T-helper 1 cell treated with Interleukin-12 subunit alpha and Interleukin-12 subunit beta and Interleukin-4 antibody, amounts not matched to agents 30 μg/mL and 1 μg/mL, for 36 hours (primary cell): ENCODE results near the gene SOX4.

ENCODE experiments used
- H3K27ac Mint-ChIP-seq: one replicate; pipeline ENCODE4 v1.8.0; 2021; ENCODE audit warnings: mild to moderate bottlenecking, mixed read lengths
- H3K27me3 Mint-ChIP-seq: one replicate; pipeline ENCODE4 v1.8.0; 2021; ENCODE audit warnings: low read depth, mixed read lengths
- H3K36me3 Mint-ChIP-seq: one replicate; pipeline ENCODE4 v1.8.0; 2021; ENCODE audit warnings: low read depth, mixed read lengths
- H3K4me1 Mint-ChIP-seq: one replicate; pipeline ENCODE4 v1.8.0; 2021; ENCODE audit warnings: low read depth, mixed read lengths
- H3K4me3 Mint-ChIP-seq: one replicate; pipeline ENCODE4 v1.8.0; 2021; ENCODE audit warnings: mild to moderate bottlenecking, moderate library complexity, mixed read lengths
- H3K9me3 Mint-ChIP-seq: one replicate; pipeline ENCODE4 v1.8.0; 2021; ENCODE audit warnings: mixed read lengths

The SOX4 gene

GRCh38 chr6:21588481-21589351 is 4.8 kb upstream of the SOX4 start:
- peak overlapping the region; percentile 71 for H3K27ac Mint-ChIP-seq
- no peaks in the 10 kb centered on the region for H3K36me3 Mint-ChIP-seq
- no peaks in the 10 kb centered on the region for H3K9me3 Mint-ChIP-seq
- H3K4me3 Mint-ChIP-seq = peak overlapping the region; percentile 90
- peaks cover 47% of the 10 kb centered on the region for H3K27me3 Mint-ChIP-seq
- H3K4me1 Mint-ChIP-seq = peaks cover 14% of the 10 kb centered on the region

GRCh38 chr6:21589352-21590345 is 3.9 kb upstream of the SOX4 start:
- no peaks in the 10 kb centered on the region for H3K9me3 Mint-ChIP-seq
- H3K4me1 Mint-ChIP-seq = peaks cover 17% of the 10 kb centered on the region
- H3K4me3 Mint-ChIP-seq = peak overlapping the region; percentile 90
- no peaks in the 10 kb centered on the region for H3K36me3 Mint-ChIP-seq
- peak overlapping the region; percentile 71 for H3K27ac Mint-ChIP-seq
- peaks cover 46% of the 10 kb centered on the region for H3K27me3 Mint-ChIP-seq

- H3K27ac Mint-ChIP-seq = no peak overlapping the region
- H3K27me3 Mint-ChIP-seq = peaks cover 47% of the 10 kb centered on the region
- H3K9me3 Mint-ChIP-seq = no peaks in the 10 kb centered on the region
- H3K4me3 Mint-ChIP-seq = no peak overlapping the region
- peaks cover 18% of the 10 kb centered on the region for H3K4me1 Mint-ChIP-seq
- no peaks in the 10 kb centered on the region for H3K36me3 Mint-ChIP-seq
These were observed 3.2 kb upstream of the SOX4 start for GRCh38 chr6:21590346-21590745.

GRCh38 chr6:21591446-21591845 is 2.1 kb upstream of the SOX4 start:
- no peak overlapping the region for H3K4me3 Mint-ChIP-seq

GRCh38 chr6:21592953-21593352 is 598 bp upstream of the SOX4 start:
- Mint-ChIP-seq H3K27me3 (peaks cover 46% of the 10 kb centered on the region), H3K4me1 (peaks cover 24% of the 10 kb centered on the region), H3K36me3 (peaks cover 4% of the 10 kb centered on the region)

More at GRCh38 chr6:21591446-21591845, 2.1 kb upstream of the SOX4 start:
- H3K4me1 Mint-ChIP-seq = peaks cover 23% of the 10 kb centered on the region
- H3K27ac Mint-ChIP-seq = no peak overlapping the region
- H3K36me3 Mint-ChIP-seq = peaks cover 4% of the 10 kb centered on the region
- no peaks in the 10 kb centered on the region for H3K9me3 Mint-ChIP-seq
- peaks cover 47% of the 10 kb centered on the region for H3K27me3 Mint-ChIP-seq

GRCh38 chr6:21593927-21594415 is 420 bp downstream of the SOX4 start:
- no peak overlapping the region for H3K27ac Mint-ChIP-seq
- peaks cover 25% of the 10 kb centered on the region for H3K4me1 Mint-ChIP-seq
- H3K9me3 Mint-ChIP-seq = no peaks in the 10 kb centered on the region
- H3K4me3 Mint-ChIP-seq = no peak overlapping the region
- peaks cover 52% of the 10 kb centered on the region for H3K27me3 Mint-ChIP-seq
- H3K36me3 Mint-ChIP-seq = peaks cover 4% of the 10 kb centered on the region

More at GRCh38 chr6:21592953-21593352, 598 bp upstream of the SOX4 start:
- Mint-ChIP-seq H3K4me3 (no peak overlapping the region), H3K9me3 (no peaks in the 10 kb centered on the region), H3K27ac (no peak overlapping the region)

GRCh38 chr6:21594416-21595281 is 1.1 kb downstream of the SOX4 start:
- Mint-ChIP-seq H3K4me1 (peaks cover 22% of the 10 kb centered on the region), H3K4me3 (peak overlapping the region; percentile 84), H3K27ac (peak overlapping the region; percentile 84), H3K36me3 (peaks cover 4% of the 10 kb centered on the region), H3K9me3 (no peaks in the 10 kb centered on the region), H3K27me3 (peaks cover 58% of the 10 kb centered on the region)

GRCh38 chr6:21595285-21596144 is 2.0 kb downstream of the SOX4 start:
- peaks cover 56% of the 10 kb centered on the region for H3K27me3 Mint-ChIP-seq
- H3K9me3 Mint-ChIP-seq = no peaks in the 10 kb centered on the region

GRCh38 chr6:21596145-21596948 is 2.8 kb downstream of the SOX4 start:
- Mint-ChIP-seq H3K9me3 (no peaks in the 10 kb centered on the region), H3K27me3 (peaks cover 52% of the 10 kb centered on the region), H3K27ac (peak overlapping the region; percentile 84), H3K4me1 (peaks cover 20% of the 10 kb centered on the region), H3K4me3 (peak overlapping the region; percentile 90), H3K36me3 (peaks cover 4% of the 10 kb centered on the region)

More at GRCh38 chr6:21595285-21596144, 2.0 kb downstream of the SOX4 start:
- H3K4me3 Mint-ChIP-seq = peak overlapping the region; percentile 90
- peaks cover 4% of the 10 kb centered on the region for H3K36me3 Mint-ChIP-seq
- H3K27ac Mint-ChIP-seq = peak overlapping the region; percentile 84
- H3K4me1 Mint-ChIP-seq = peaks cover 20% of the 10 kb centered on the region

- Mint-ChIP-seq H3K9me3 (no peaks in the 10 kb centered on the region), H3K27ac (peak overlapping the region; percentile 58), H3K27me3 (peaks cover 52% of the 10 kb centered on the region), H3K4me3 (peak overlapping the region; percentile 90), H3K4me1 (peaks cover 20% of the 10 kb centered on the region), H3K36me3 (peaks cover 4% of the 10 kb centered on the region)
These were observed 3.6 kb downstream of the SOX4 start for GRCh38 chr6:21596949-21597682.

- H3K4me3 Mint-ChIP-seq = peak overlapping the region; percentile 51
- peaks cover 4% of the 10 kb centered on the region for H3K36me3 Mint-ChIP-seq
- peaks cover 52% of the 10 kb centered on the region for H3K27me3 Mint-ChIP-seq
- H3K9me3 Mint-ChIP-seq = no peaks in the 10 kb centered on the region
- H3K4me1 Mint-ChIP-seq = peaks cover 20% of the 10 kb centered on the region
- H3K27ac Mint-ChIP-seq = peak overlapping the region; percentile 36
These were observed 4.5 kb downstream of the SOX4 start for GRCh38 chr6:21597801-21598673.
